ENCODE measurements around the gene GRPEL1. TPM values are rescaled to one million over a fixed set of nuclear protein-coding genes. Genes with fewer than 3 reads are reported as not detected.

Gene GRPEL1
- total and polyA plus RNA-seq, 2 experiments from 2014 or later: 27.4 to 112 TPM

GRCh38 chr4:7055111-7055989 is 12.5 kb downstream of the GRPEL1 start:
- Mint-ChIP-seq H3K27ac (no peak overlapping the region), H3K9me3 (no peaks in the 10 kb centered on the region), H3K4me1 (peaks cover 13% of the 10 kb centered on the region), H3K4me3 (no peak overlapping the region), H3K27me3 (ENCODE audit: insufficient read depth, low read depth, poor library complexity) (no peaks in the 10 kb centered on the region), H3K36me3 (ENCODE audit: low read depth) (peaks cover 19% of the 10 kb centered on the region)
- ATAC-seq: no peak
- H3K4me2 ChIP-seq: no peak overlapping the region
- H2AFZ ChIP-seq: no peak overlapping the region
- no peak overlapping the region for H3K4me3 ChIP-seq
- no peak overlapping the region for H3K27ac ChIP-seq (ENCODE audit: low read depth)
- H3K27me3 ChIP-seq (ENCODE audit: insufficient read depth): no peaks in the 10 kb centered on the region
- H3K36me3 ChIP-seq (ENCODE audit: insufficient read depth): peaks cover 8% of the 10 kb centered on the region
- H3K4me1 ChIP-seq (ENCODE audit: insufficient read depth): no peaks in the 10 kb centered on the region
- no peaks in the 10 kb centered on the region for H3K9me2 ChIP-seq (ENCODE audit: insufficient read depth)
- no peak for DNase-seq (ENCODE audit: low spot score)
- peaks cover 9% of the 10 kb centered on the region; the same call in 1 of the 2 replicates for H3F3A ChIP-seq (replicated peaks; ENCODE audit: low read depth)
- peaks cover 27% of the 10 kb centered on the region; the same call in 1 of the 2 replicates for H4K20me1 ChIP-seq (replicated peaks; ENCODE audit: insufficient read depth)
- 0 out of 2 replicates have a peak, but pooled peaks cover 4% of the 10 kb centered on the region for H3K79me2 ChIP-seq (replicated peaks; ENCODE audit: insufficient read depth)
- TF ChIP-seq EZH2phosphoT487 (IDR thresholded peaks at IDR 0.05; ENCODE audit: unreplicated experiment): no peak
- no peak for TF ChIP-seq JUNB (IDR thresholded peaks at IDR 0.05; ENCODE audit: unreplicated experiment)
- no peak for TF ChIP-seq STAT1 (IDR thresholded peaks at IDR 0.05; ENCODE audit: unreplicated experiment)

GRCh38 chr4:7054106-7054880 is 13.6 kb downstream of the GRPEL1 start:
- Mint-ChIP-seq H3K4me1 (peaks cover 13% of the 10 kb centered on the region), H3K27ac (no peak overlapping the region), H3K4me3 (no peak overlapping the region; the same call in 2 of the 3 replicates), H3K9me3 (no peaks in the 10 kb centered on the region; the same call in 2 of the 3 replicates), H3K27me3 (ENCODE audit: insufficient read depth, low read depth, poor library complexity) (peaks cover 3% of the 10 kb centered on the region), H3K36me3 (ENCODE audit: low read depth) (peaks cover 13% of the 10 kb centered on the region)
- DNase-seq (ENCODE audit: low spot score) (no peak), ATAC-seq (no peak)
- no peak overlapping the region for H2AFZ ChIP-seq
- no peak overlapping the region for H3K27ac ChIP-seq (ENCODE audit: low read depth)
- peaks cover 9% of the 10 kb centered on the region; the same call in 1 of the 2 replicates for H3F3A ChIP-seq (replicated peaks; ENCODE audit: low read depth)
- H3K4me1 ChIP-seq (ENCODE audit: insufficient read depth): no peaks in the 10 kb centered on the region
- H3K27me3 ChIP-seq (ENCODE audit: insufficient read depth): no peaks in the 10 kb centered on the region
- H3K4me3 ChIP-seq: no peak overlapping the region
- no peak overlapping the region for H3K4me2 ChIP-seq
- no peaks in the 10 kb centered on the region for H3K9me2 ChIP-seq (ENCODE audit: insufficient read depth)
- no peaks in the 10 kb centered on the region for H3K36me3 ChIP-seq (ENCODE audit: insufficient read depth)
- peaks cover 23% of the 10 kb centered on the region; the same call in 1 of the 2 replicates for H4K20me1 ChIP-seq (replicated peaks; ENCODE audit: insufficient read depth)
- peaks cover 11% of the 10 kb centered on the region; the same call in 1 of the 2 replicates for H3K79me2 ChIP-seq (replicated peaks; ENCODE audit: insufficient read depth)
- no peak for TF ChIP-seq REST (IDR thresholded peaks at IDR 0.05; ENCODE audit: unreplicated experiment)
- no peak for TF ChIP-seq STAT1 (IDR thresholded peaks at IDR 0.05; ENCODE audit: unreplicated experiment)
- TF ChIP-seq EZH2phosphoT487 (IDR thresholded peaks at IDR 0.05; ENCODE audit: unreplicated experiment): no peak
- no peak for TF ChIP-seq ZNF462 (CRISPR knock-in tag; IDR thresholded peaks at IDR 0.05)
- no peak for TF ChIP-seq ZNF114 (CRISPR knock-in tag; IDR thresholded peaks at IDR 0.05)
- TF ChIP-seq EZH2 (IDR thresholded peaks at IDR 0.05; ENCODE audit: low read depth, unreplicated experiment): no peak
